NCI-H1694 (cell line): ENCODE measurements around the gene TRHDE.

Source experiments
- DNase-seq: peaks from one replicate; lab custom pipeline; 2025; lab: John Stamatoyannopoulos, UW

The TRHDE gene, protein sequence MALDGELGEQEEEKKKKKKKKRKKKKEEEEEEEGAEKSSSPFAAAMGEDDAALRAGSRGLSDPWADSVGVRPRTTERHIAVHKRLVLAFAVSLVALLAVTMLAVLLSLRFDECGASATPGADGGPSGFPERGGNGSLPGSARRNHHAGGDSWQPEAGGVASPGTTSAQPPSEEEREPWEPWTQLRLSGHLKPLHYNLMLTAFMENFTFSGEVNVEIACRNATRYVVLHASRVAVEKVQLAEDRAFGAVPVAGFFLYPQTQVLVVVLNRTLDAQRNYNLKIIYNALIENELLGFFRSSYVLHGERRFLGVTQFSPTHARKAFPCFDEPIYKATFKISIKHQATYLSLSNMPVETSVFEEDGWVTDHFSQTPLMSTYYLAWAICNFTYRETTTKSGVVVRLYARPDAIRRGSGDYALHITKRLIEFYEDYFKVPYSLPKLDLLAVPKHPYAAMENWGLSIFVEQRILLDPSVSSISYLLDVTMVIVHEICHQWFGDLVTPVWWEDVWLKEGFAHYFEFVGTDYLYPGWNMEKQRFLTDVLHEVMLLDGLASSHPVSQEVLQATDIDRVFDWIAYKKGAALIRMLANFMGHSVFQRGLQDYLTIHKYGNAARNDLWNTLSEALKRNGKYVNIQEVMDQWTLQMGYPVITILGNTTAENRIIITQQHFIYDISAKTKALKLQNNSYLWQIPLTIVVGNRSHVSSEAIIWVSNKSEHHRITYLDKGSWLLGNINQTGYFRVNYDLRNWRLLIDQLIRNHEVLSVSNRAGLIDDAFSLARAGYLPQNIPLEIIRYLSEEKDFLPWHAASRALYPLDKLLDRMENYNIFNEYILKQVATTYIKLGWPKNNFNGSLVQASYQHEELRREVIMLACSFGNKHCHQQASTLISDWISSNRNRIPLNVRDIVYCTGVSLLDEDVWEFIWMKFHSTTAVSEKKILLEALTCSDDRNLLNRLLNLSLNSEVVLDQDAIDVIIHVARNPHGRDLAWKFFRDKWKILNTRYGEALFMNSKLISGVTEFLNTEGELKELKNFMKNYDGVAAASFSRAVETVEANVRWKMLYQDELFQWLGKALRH

DNA sequence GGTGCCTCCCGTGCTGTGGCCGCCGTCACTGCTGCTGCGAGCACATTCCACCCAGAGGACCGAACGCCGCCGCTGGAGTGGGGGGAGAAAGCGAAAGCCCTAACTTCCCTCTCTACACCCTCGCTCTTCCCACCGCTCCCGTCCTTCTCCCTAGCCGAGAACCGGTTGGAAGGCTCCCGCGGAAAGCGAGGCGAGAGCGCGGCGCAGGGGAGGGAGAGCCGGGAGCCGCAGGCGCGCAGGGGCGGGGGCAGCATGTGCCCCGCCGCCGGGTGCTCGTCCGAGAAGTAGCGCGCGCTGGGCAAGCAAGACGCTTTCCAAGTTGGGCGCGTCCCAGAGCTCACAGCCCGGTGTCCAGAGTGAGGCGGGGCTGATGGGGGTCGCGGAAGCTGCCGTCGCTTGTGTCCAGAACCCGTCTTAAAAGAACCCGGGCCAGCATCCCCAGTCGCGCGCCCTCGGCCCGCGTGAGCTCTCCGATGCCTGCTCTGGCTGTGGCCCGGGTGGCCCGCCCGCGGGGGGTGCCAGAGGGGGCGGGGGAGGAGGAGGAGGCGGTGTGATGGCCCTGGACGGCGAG, at the start of gene TRHDE:
TRHDE (plus strand) TSS at position 280 of the 571 bp plus-strand sequence; CDS start at position 554, 274 bp downstream.
- no peak for DNase-seq

DNA sequence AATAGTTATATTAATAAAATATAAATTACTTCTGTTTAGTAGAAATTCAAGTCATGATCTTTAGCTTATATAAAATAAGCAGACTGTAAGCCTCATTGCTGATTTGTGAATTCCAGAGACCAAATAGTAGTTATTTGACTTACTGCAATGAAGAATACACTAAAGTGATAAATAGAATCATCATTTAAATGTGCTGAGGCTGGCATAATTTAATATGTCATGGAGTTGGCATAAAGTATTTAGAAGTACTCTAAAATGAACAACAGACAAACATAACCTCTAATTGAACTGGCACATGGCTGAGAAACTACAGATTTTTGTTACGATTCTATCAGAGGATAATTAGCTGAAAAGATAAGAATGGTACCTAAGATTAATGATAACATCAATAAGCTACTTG, 45.7 kb upstream of the TRHDE start:
- DNase-seq, result no peak

DNA sequence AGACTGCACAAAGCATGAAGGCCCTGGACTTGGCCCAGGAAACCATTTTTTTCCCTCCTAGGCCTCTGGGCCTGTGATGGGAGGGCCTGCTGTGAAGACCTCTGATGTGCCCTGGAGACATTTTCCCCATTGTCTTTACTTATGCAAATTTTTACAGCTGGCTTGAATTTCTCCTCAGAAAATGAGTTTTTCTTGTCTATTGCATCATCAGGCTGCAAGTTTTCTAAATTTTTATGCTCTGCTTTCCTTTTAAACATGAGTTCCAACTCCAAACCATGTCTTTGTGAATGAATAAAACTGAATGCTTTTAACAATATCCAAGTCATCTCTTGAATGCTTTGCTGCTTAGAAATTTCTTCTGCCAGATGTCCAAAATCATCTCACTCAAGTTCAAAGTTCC, 43.7 kb upstream of the TRHDE start:
- no peak for DNase-seq

DNA sequence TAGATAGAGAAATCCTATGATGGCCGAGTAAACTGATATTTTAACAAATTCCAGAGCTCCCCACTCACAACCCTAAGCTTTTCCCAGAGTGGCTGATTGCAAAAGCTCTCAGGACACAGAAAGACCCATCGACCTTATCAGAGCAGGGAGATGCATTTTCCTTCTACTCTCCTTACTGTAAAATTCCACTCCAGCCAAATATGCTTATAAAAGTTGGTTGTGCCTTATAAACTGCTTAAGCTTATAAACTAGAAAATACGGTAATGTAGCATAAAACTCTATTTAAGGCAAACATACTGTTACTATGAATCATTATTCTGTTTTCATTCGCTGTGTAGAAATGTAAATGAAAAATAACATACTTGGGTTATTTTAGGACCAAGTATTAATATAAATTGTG, 41.6 kb upstream of the TRHDE start:
- DNase-seq, result no peak

DNA sequence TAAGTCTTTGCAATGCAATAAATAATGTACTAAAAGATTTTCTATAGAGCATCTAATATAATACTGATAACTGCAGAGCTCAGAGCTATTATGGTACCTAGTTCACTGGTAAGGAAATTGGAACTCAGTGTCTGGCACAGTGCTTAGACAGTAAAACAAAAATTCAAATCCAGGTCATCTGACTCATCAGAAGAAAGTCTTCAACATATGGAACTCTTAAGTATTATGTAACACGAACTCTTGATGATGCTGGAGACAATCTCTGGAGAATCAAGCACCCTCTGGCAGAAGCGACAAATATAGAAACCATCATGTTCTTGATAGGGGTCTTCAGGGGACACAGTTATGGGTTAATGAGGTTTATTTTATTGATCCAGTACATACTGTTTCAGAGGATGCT, 37.3 kb upstream of the TRHDE start:
- DNase-seq, result no peak

DNA sequence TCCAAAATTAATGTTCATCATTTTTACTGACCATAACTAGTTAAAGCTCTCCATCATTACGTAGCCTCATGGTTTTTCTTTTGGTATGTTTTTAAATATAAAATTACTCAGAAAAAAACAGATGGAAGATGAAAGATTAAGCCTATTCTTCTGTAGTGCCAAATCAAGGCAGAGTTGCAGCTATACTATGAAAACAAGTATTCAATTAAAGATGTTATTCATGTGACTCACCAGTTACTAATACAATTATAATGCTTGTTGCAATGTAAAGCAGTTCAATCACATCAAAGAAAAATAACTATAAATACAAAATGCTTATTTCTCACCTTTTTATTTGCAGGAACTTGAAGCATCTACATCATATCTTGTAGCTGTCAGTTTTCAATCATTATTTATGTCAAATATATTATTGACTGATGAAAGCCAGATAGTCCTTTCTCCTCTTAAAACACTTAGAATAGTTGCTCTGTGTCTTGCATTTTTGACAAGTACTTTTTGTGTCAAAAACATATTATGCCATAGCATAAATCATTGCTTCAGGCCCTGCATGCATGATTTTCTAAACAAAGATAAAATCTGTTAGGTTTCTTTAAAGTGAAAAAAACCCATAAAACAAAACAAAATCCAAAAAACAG, 36.0 kb upstream of the TRHDE start:
- DNase-seq, result no peak

DNA sequence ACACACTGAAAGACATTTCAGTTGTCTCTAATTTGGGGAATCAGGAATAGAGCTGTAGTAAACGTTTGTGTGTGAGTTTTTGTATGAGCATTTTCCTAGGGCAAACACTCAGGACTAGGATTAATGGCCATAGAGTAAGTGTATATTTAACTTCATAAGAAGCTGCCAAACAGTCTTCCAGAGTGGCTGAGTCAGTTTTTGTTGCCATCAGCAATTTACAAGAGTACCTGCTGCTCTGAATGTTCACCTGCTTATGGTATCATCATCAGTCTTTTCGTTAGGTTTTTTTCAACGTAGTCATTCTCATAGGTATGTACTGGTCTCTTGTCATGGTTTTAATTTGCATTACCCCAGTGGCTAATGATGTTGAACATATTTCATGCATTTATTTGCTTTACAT, 30.6 kb upstream of the TRHDE start:
- no peak for DNase-seq

DNA sequence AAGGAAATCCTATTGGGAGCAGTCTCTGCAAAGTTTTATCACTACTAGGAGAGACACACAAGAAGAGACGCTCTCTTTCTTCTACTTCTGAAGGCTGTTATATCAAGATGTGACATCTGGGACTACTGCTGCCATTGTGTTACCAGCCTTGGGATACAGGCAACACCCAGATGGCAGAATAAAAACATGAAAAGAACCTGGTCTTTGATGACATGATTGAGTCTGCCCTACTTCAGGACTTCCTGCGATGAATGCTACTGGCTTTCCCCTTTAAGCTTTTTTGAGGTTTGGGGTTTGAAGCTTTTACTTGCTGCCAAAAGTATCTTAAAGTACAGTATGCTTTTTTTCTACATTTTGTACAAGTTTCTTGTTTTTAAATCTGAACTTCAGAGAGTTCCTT, 29.2 kb upstream of the TRHDE start:
- DNase-seq, result no peak

DNA sequence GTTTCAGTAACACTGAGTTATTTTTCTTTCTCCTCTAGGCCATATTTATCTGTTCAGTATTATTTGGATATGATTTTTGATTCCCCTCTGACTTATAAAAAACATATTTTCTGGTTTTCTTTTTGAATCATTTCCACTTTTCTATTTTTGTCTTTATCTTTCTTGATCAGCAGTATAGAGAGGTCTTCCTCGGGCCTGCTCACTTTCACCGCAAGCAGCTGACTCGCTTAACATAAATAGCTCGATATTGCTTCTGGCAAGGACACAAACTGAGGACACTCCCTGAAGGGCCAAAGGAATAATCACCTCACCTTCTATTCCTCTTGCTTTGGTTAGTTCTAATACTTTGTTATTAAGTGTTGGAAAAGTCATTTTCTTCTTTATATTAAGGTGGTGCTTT, 25.8 kb upstream of the TRHDE start:
- DNase-seq, result no peak

DNA sequence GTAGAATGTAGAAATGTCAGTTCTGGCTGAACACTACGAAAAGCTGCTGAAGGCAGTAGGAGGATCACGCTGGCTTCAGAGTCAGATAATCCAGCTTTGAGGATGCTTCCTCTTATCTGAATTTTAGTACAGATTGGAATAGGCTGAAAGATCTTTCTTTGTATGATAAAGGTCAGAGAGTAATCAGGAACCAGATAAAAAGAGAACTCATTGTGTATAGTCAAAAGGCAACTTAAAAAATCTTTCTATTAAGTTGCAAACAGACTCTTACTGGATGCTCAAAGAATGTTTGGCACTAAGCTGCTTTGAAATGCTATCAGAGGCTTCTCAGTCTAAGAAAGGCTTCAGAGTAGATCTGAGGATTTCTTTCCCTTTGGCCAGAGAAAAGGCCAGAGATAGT, 21.8 kb upstream of the TRHDE start:
- no peak for DNase-seq

DNA sequence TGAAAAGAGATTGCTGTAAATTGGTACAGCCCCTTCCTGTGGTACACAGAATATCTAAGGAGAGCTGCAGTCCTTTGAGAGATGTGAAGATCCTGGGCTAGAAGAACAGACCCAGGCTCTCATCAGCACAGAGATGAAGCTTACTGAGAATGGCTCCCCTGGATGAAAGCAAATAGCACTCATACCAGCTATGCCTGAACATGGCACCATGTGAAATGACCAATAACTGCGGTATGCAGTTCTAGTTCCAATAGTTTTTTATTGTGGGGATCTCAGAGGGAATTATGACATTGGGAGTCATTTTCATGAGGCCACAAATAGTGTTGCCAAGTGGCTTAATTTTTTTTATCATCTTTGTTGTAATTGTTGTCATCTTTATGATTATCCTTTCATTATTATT, 15.4 kb upstream of the TRHDE start:
- no peak for DNase-seq

DNA sequence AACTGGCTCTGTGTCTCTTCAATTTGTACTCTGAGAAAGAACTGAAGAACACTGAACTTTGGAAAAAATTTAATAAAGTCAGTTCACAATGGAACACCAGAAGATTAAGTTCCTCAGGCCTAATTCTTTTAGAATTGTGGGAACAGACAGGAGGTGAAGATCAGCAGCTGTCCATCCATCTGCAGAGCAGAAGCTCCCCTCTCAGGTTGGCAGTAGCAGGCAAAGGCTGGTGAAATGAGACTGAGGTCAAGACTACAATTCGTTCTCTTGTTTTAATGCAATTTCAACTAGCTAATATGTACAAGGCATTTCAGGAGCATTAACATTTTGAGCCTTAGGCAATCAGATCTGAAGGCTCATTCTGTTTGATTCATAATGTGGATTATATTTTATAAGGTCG, 10.3 kb upstream of the TRHDE start:
- no peak for DNase-seq

DNA sequence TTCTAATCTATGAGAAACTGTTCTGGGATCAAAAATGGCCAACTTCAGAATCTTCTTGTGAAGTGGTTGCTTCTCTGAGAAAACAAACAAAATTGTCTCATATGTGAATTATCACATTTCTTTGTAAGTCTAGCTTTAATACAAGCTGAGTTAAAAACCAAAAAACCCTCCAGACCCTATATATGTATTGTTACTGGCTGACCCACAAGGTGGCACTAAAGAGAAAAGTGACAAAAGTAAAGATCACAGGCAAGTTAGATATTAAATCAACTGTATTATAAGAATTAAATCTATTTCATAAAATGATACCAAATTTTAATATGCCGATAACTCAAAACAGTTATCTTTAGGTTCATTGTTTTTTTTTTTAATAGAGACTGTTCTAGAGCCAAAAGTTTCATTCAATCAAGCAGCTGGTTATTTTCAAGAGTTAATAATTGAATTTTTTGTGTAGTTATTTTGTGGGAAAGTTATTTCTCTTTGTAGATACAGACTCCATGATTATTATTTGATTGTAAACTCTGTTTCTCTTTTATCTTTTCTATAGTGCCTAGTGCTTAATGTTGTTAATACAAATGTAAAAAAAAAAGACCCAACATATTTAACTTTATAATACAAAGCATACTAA, 7.5 kb upstream of the TRHDE start:
- no peak for DNase-seq

DNA sequence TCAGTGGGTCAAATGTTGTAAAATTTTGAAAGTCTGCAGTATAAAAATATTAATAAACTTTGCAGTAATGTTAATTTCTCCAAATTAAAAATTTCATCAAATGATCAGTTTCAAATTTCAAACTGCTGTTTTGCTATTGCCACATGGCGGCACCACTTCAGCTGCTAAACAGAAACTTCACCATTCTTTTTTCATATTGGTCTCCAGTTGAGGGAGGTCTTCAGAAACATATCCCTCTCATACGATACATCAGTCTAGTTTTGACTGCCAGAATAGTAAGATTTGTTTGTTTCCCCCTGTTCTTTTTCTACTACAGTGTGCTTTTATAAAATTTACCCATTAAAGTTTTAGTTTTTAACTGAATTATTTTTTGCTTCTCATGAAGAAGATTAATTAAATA, 4.2 kb upstream of the TRHDE start:
- no peak for DNase-seq

DNA sequence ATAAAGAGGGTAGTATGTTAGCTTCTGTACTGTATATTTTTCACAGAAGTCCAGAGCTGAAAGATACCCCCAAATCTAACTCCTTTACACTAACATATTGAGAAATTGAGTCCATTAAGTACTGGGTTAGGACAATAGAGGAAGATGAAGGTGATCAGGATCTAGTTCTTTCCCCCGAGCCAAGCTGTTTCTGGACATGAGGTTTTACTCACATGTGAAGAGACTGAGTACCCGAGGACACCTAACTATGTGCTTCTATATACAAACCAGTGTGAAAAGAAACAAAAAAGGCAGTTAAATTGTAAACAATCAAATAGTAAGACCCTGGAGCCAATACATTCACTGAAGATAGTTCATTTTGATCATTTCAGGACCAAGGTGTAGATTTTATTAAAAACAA, 3.8 kb upstream of the TRHDE start:
- no peak for DNase-seq

DNA sequence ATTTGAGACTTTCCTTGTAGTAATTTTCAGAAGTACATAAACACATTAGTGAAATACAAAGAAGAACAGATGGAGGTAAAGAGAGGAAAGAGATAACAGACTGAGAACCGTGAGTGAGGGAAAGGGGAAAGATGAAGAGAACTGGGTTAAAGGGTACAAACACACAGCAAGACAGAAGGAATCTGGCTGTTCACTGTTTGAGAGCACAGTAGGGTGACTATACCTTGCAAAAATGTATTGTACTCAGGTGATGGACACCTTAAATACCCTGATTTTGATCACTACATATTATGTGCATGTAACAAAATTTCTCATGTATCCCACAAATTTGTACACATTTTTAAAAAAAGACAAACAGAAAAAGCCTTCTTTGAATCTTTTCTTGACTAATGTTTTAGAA, 2.7 kb upstream of the TRHDE start:
- DNase-seq, result no peak

DNA sequence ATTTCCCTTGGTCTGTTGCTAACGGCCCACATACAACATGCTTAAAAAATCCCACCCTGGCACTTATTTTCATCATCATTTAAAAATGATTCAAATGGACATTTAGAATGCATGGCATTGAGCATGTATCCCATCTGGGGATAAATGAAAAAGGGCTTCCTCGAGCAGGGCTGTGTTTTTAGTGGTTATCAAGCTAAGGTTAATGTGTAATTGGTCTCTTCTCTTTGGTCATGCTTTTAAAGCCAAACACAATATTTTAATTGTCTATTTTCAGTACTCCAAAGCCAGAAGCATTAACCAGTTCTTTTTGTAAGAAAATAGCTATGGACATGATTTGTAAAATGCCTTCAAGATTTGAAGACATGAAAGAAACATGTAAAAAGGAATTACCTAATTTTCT, 1.9 kb upstream of the TRHDE start:
- DNase-seq, result no peak

DNA sequence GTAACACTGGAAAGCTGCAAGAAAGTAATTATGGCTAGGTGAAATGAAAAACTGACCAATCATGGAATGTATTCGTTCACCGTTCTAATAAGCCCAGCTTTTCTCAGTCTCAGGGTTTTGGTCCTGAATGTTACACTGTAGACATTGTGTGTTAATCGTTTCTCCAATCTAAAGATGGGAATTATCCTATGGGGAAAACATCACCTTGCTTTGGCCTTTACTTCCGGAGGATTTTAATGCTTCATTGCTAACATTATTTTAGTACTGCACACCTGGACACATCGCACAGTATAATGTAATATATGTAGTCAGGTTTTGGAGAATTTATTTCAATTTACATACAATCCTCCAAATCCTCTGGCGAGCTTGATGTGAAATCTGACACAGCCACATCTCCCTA, 1.2 kb upstream of the TRHDE start:
- DNase-seq, result no peak

DNA sequence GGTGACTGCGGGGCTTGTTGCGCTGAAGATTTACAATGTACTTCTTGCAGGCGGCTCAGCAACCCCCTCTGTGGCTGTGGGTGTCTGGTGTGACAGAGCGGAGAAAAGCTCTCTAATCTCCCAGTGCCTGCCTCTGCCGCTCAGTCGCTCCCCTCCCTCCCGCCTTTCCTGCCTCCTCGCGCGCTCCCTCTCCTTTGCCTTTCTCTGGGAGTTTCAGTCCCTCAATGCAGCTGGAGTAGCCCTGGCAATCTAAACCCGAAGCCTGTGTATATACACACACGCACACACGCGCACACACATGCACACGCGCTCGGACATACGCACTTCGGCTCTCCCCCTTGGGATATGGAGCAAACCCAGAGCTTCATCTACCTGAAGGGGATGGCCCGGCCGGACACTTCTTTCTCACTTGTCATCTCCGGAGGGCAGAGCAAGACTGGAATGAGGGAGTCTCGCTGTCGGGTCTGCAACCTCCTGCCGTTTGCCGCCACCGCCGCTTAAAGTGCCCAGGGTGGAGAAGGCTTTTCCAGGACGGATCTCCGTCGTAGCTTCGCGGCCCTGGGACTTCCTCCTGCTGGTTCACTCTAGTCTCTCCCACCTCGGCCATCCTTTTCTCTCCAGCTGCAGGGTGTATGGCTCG, 599 bp upstream of the TRHDE start:
- no peak for DNase-seq

DNA sequence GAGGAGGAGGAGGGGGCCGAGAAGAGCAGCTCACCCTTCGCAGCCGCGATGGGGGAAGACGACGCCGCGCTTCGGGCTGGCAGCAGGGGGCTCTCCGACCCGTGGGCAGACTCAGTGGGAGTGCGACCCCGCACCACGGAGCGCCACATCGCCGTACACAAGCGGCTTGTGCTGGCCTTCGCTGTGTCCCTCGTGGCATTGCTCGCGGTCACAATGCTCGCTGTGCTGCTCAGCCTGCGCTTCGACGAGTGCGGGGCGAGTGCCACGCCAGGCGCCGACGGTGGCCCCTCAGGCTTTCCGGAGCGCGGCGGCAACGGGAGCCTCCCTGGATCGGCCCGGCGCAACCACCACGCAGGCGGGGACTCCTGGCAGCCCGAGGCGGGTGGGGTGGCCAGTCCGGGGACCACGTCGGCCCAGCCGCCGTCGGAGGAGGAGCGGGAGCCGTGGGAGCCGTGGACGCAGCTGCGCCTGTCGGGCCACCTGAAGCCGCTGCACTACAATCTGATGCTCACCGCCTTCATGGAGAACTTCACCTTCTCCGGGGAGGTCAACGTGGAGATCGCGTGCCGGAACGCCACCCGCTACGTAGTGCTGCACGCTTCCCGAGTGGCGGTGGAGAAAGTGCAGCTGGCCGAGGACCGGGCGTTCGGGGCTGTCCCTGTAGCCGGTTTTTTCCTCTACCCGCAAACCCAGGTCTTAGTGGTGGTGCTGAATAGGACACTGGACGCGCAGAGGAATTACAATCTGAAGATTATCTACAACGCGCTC, 745 bp downstream of the TRHDE start:
- DNase-seq, result no peak

DNA sequence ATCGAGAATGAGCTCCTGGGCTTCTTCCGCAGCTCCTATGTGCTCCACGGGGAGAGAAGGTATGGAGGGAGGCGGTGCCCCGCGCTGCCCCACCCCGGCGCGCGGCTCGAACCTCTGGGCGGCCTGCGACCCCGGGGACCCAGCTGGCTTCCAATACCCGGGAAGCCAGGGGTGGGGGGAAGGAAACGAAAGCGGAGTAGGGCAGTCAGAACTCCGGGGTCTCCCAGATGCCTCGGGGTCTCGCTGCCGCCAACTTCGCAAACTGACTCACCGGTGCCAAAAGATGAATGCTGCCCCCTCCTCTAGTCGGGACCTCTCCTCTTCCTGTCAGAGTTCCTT, 1.3 kb downstream of the TRHDE start:
- no peak for DNase-seq
